Effector memory CD8-positive, alpha-beta T cell (primary cell): ENCODE data around the gene GNPNAT1.
A peak's percentile ranks its signal among the peaks of the same experiment; 100 is the strongest.

Source experiments
- ATAC-seq: fragments of 150-1000 bp; cut with Tn5 transposase; replicated peaks from 2 replicates; pipeline ENCODE4 v1.10.0; 2021; ENCODE audit warnings: mild to moderate bottlenecking, moderate library complexity
- DNase-seq, 3 experiments: peaks; one replicate each; pipeline ENCODE4 v3.0.0; 2021
- H3K27ac Mint-ChIP-seq, 2 donors: one replicate each; pipeline ENCODE4 v1.8.0; 2022; ENCODE audit warnings: mild to moderate bottlenecking in 2 of 2, mixed read lengths in 2 of 2, moderate library complexity in 2 of 2
- H3K27me3 Mint-ChIP-seq, 2 donors: one replicate each; pipeline ENCODE4 v1.8.0; 2022; ENCODE audit warnings: mixed read lengths in 2 of 2
- H3K36me3 Mint-ChIP-seq: one replicate; pipeline ENCODE4 v1.8.0; 2022; ENCODE audit warnings: mild to moderate bottlenecking, moderate library complexity, mixed read lengths; ENCODE audit not compliant: insufficient read depth
- H3K4me1 Mint-ChIP-seq, 2 donors: one replicate each; pipeline ENCODE4 v1.8.0; 2022; ENCODE audit warnings: low read depth in 2 of 2, mixed read lengths in 2 of 2
- H3K4me3 Mint-ChIP-seq, 2 donors: one replicate each; pipeline ENCODE4 v1.8.0; 2022; ENCODE audit warnings: mild to moderate bottlenecking in 2 of 2, mixed read lengths in 2 of 2, moderate library complexity in 2 of 2
- H3K9me3 Mint-ChIP-seq, 2 donors: one replicate each; pipeline ENCODE4 v1.8.0; 2022; ENCODE audit warnings: mixed read lengths in 2 of 2

Gene GNPNAT1

DNA sequence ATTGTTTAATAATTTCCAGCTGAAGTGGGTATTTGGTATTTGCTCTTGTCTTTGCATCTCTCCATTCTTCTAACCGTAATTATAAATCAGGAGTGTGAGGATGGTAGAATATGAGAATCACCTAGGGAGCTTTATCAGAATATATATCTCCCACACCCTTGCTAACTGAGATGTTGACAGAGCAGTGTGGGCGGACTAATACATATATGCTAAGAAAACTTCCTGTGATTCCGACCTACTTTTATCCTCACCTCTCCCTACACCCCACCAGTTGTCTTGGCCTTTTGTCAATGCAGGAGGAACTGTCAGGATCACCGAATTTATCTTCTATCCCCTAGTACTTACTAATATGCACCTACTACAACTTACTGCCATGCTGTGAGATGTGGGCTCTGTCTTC lies 14.7 kb upstream of the GNPNAT1 start:
- Mint-ChIP-seq H3K4me1 (peaks cover 6 to 8% of the 10 kb centered on the region in 2 donors), H3K27me3 (peaks cover 0 to 5% of the 10 kb centered on the region in 2 donors), H3K36me3 (no peaks in the 10 kb centered on the region), H3K4me3 (no peak overlapping the region), H3K27ac (no peak overlapping the region), H3K9me3 (no peaks in the 10 kb centered on the region)
- DNase-seq (no peak), ATAC-seq (no peak)

DNA sequence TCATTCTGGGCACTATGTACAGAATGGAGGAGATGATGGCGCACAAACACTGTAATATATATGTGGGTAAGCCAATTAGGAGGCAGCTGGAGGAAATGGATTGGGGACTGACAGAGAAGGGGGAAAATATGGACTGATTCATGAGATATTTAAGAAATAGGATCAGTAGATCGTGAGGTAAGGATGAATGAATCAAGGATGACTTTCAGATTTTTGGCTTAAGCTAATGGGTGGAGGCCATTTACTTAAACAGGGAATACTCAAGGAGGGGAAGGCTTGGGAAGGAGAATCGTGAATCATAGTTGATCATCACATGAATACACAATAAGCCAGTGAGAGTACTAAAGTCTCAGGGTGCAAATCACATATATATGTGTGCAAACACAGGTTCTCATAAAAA lies 11.2 kb upstream of the GNPNAT1 start:
- Mint-ChIP-seq H3K27ac (no peak overlapping the region), H3K9me3 (peaks cover 0 to 1% of the 10 kb centered on the region in 2 donors), H3K4me1 (peaks cover 8 to 9% of the 10 kb centered on the region in 2 donors), H3K4me3 (no peak overlapping the region), H3K36me3 (no peaks in the 10 kb centered on the region), H3K27me3 (peaks cover 0 to 5% of the 10 kb centered on the region in 2 donors)
- ATAC-seq (no peak), DNase-seq (no peak)

DNA sequence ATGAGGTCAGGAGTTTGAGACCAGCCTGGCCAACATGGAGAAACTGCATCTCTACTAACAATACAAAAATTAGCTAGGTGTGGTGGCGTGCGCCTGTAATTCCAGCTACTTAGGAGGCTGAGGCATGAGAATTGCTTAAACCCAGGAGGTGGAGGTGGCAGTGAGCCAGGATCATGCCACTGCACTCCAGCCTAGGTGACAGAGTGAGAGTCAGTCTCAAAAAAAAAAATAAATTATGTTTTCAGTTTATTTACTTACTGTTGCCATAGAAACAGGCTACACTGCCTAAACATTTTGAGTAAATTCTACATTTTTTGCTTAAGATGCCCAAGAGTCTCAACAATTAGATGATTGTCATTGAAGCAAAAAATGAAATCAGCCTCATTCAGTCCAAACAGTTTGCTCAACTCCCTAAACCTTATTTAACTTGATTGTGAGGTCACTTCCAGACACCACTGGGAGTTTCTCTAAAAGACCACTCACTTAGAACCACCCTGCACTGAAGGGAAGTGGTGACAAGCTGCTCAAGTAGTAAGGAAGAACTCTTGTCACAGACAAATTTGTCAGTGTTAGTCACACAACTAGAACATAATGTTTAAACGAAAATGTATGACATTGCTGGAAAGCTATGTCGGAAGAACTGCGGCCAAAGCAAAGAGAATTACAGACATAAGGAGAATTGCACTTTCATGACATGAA lies 9.8 kb upstream of the GNPNAT1 start:
- Mint-ChIP-seq H3K4me3 (no peak overlapping the region), H3K27ac (no peak overlapping the region), H3K4me1 (peaks cover 8 to 9% of the 10 kb centered on the region in 2 donors), H3K9me3 (peaks cover 0 to 3% of the 10 kb centered on the region in 2 donors), H3K36me3 (no peaks in the 10 kb centered on the region), H3K27me3 (peaks cover 0 to 5% of the 10 kb centered on the region in 2 donors)
- DNase-seq = no peak
- peak; percentile 74 for ATAC-seq

DNA sequence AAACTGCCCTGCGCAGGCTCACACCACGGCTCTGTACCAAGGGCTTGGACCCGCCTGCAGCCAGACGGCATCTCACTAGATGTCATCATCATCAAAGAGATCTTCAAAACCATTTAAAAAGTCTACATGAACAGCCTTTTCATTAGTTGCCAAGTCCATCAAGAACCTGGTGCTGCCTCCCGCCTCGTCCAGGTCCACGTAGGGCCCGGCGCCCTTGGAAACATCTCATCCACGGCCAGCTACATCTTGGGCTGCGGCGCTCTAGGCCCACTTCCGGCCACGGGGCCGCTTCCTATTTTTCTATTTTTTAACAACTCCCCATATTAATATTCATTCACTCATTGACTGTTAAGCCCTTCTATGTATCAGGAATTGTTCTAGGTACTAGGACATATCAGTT lies 7.4 kb upstream of the GNPNAT1 start:
- ATAC-seq = no peak
- Mint-ChIP-seq H3K4me3 (no peak overlapping the region), H3K4me1 (peaks cover 4 to 7% of the 10 kb centered on the region in 2 donors), H3K27me3 (peaks cover 0 to 5% of the 10 kb centered on the region in 2 donors), H3K36me3 (no peaks in the 10 kb centered on the region), H3K27ac (peak overlapping the region in 1 of 2 donors; percentile 22), H3K9me3 (peaks cover 0 to 3% of the 10 kb centered on the region in 2 donors)
- no peak for DNase-seq

DNA sequence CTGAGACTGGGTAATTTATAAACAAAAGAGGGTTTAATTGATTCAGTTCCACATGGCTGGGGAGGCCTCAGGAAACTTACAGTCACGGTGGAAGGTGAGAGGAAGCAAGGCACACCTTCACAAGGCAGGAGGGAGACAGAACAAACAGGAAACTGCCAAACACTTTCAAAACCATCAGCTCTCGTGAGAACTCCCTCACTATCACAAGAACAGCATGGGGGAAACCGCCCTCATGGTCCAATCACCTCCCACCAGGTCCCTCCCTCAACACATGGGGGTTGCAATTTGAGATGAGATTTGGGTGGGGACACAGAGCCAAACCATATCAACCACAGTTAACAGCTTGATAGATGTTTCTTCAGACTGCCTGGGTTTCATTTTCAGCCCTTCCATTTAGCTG lies 6.2 kb upstream of the GNPNAT1 start:
- H3K4me3 Mint-ChIP-seq = peak overlapping the region in 1 of 2 donors; percentile 10

DNA sequence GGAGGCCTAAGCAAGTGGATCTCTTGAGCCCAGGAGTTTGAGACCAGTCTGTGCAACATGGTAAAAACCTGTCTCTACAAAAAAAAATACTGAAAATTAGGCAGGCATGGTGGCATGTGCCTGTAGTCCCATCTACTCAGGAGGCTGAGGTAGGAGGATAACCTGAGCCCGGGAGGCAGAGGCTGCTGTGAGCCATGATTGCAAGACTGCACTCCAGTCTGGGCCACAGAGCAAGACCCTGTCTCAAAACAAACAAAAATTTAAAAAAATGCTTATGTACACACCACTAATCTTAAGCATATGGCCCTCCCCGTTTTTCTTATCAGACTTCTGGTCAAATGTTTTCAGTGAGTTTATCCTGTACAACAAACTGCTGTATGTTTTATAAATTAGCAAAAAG lies 1.7 kb upstream of the GNPNAT1 start:
- Mint-ChIP-seq H3K4me3 (no peak overlapping the region), H3K4me1 (peaks cover 26 to 35% of the 10 kb centered on the region in 2 donors), H3K9me3 (peaks cover 0 to 3% of the 10 kb centered on the region in 2 donors), H3K27me3 (no peaks in the 10 kb centered on the region), H3K36me3 (peaks cover 13% of the 10 kb centered on the region), H3K27ac (no peak overlapping the region)
- no peak for ATAC-seq
- no peak for DNase-seq

More for the DNA sequence above, 6.2 kb upstream of the GNPNAT1 start:
- ATAC-seq (peak; percentile 32), DNase-seq (no peak)
- Mint-ChIP-seq H3K27me3 (peaks cover 0 to 5% of the 10 kb centered on the region in 2 donors), H3K9me3 (peaks cover 0 to 3% of the 10 kb centered on the region in 2 donors), H3K36me3 (no peaks in the 10 kb centered on the region), H3K27ac (peak overlapping the region in 1 of 2 donors; percentile 22), H3K4me1 (peaks cover 4 to 7% of the 10 kb centered on the region in 2 donors)

DNA sequence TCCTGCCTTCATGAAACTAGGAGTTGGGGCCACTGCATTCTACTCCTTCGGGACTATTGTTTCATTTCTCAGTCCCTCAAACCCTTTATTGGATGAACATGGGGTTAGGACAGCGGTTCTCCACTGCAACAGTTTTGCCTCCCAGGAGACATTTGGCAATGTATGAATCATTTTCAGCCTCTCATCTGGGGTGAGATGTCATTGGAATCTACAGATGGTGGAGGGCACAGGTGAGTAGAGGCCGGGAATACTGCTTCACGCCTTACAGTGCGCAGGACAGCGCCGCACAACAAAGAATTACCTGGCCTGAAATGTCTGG lies 649 bp upstream of the GNPNAT1 start:
- Mint-ChIP-seq H3K27ac (peak overlapping the region; percentile 82 to 88), H3K36me3 (peaks cover 13% of the 10 kb centered on the region), H3K4me3 (peak overlapping the region; percentile 92 to 93), H3K4me1 (peaks cover 25 to 35% of the 10 kb centered on the region in 2 donors), H3K9me3 (no peaks in the 10 kb centered on the region), H3K27me3 (no peaks in the 10 kb centered on the region)
- ATAC-seq (no peak), DNase-seq (peak in 1 of 3 experiments; percentile 10)

DNA sequence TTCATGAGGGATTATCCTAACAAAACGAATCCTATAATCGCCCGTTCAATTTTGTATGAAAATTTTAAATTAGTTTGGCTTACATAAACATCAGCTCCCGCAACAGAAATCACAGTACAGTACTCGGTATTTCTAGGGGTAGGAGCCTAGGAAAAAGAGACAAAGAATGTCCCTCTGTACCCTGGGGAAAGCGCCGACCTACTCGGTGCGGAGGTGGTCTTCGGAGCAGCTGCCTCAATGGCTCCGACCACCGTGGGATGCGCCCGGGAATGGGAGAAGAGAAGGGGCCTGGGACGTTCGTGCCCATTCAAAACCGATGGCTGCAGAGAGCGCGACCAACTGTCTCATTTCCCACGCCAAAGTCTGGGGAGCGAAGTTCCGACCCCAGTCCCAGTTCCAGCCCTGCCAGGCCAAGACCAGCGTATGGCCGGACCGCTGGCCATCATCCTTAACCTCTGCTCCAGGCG lies 618 bp downstream of the GNPNAT1 start:
- no peaks in the 10 kb centered on the region for H3K9me3 Mint-ChIP-seq
- H3K27ac Mint-ChIP-seq = peak overlapping the region; percentile 82 to 88
- peaks cover 26 to 35% of the 10 kb centered on the region in 2 donors for H3K4me1 Mint-ChIP-seq
- H3K36me3 Mint-ChIP-seq = peaks cover 13% of the 10 kb centered on the region
- DNase-seq (no peak), ATAC-seq (no peak)
- H3K4me3 Mint-ChIP-seq = peak overlapping the region; percentile 92 to 93
- H3K27me3 Mint-ChIP-seq = no peaks in the 10 kb centered on the region

DNA sequence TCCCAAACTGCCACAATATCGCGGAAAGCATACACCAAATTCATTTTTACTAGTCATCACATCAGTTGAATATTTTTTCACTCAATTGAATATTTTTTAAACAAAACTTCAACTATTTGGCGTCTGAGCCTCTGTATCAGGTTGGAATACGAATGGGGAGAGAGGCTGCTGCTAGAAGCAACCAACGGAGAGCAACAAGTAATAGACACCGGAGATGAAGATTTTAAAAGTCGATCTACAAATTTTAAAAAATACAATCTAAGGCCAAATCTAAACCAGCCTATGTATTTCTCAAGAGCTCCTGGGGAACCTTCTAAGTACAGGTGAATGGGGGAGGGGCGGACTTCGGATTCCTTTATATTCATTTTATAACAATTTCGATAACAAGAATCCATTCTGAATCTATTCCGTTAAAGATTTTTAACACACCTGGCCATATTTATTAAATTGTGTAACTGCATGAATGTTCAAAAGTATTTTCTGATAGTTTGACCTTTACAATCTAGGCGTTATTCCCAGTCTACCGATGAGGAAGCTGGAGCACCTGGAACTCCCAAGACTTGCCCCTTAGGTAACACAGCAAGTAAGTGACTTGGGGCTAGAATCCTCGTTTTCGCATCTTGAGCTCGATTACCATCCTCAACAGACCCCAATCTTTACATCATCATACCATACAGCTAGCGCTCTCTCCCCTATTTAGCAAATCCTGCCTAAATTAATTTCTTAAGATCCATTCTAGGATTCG lies 1.2 kb downstream of the GNPNAT1 start:
- ATAC-seq (no peak), DNase-seq (no peak)
- Mint-ChIP-seq H3K27ac (peak overlapping the region; percentile 82 to 88), H3K4me1 (peaks cover 26 to 35% of the 10 kb centered on the region in 2 donors), H3K36me3 (peaks cover 13% of the 10 kb centered on the region), H3K9me3 (no peaks in the 10 kb centered on the region), H3K4me3 (peak overlapping the region; percentile 92 to 93), H3K27me3 (no peaks in the 10 kb centered on the region)

DNA sequence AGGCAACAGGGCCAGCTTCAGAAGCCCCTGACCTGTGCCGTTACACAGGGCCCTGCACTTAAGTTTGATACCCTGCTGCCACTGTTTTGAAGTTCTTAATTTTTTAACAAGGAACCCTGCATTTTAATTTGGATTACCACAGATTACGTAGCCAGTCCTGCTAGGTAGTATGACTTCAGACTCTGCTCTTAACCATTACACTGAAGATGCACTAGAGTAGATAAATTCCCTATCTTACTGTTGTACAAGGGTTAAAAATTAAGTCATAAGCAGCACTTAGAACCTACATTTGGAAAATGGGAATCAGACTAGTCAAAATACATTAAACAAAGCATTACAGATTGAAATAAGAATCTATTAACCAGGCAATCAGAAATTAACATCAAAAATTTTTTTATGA lies 2.3 kb downstream of the GNPNAT1 start:
- Mint-ChIP-seq H3K4me3 (no peak overlapping the region), H3K4me1 (peaks cover 26 to 35% of the 10 kb centered on the region in 2 donors), H3K27me3 (no peaks in the 10 kb centered on the region), H3K9me3 (no peaks in the 10 kb centered on the region), H3K27ac (no peak overlapping the region), H3K36me3 (peaks cover 13% of the 10 kb centered on the region)
- ATAC-seq = no peak
- no peak for DNase-seq

DNA sequence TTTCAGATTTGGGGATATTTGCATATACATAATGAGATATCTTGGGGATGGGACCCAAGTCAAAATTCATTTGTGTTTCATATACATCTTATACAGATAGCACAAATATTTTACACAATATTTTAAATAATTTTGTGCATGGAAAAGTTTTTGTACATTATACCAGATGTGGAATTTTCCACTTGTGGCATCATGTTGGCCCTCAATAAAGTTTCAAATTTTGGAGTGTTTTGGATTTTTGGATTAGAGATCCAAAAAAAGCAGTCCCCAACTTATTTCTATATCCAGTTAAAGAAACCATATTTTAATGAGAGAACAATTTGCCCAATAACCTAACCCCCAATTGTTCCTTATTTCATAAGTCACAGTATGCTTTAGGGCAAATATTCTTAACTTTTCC lies 4.5 kb downstream of the GNPNAT1 start:
- ATAC-seq (no peak), DNase-seq (no peak)
- no peak overlapping the region for H3K27ac Mint-ChIP-seq
- peaks cover 13% of the 10 kb centered on the region for H3K36me3 Mint-ChIP-seq
- no peaks in the 10 kb centered on the region for H3K9me3 Mint-ChIP-seq
- H3K4me1 Mint-ChIP-seq = peaks cover 22 to 28% of the 10 kb centered on the region in 2 donors
- H3K27me3 Mint-ChIP-seq = no peaks in the 10 kb centered on the region
- H3K4me3 Mint-ChIP-seq = no peak overlapping the region

DNA sequence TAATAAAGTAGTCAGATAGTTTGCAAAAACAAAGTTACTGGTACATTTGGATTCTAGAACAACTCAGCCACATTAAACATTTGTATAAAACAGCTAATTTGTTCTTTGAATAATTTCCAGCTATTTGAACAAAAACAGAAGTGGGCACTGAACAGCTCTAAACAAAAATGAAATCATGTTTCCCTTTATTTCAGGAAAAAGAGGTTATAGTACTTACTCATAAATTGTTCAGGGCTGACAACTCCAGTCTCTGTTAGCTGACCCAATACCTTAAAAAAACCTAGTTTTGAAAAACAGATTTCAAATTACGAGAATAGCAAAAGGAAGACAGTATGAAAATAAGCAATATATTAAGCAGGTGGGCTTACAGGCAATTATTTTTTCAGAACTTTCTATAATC lies 8.2 kb downstream of the GNPNAT1 start:
- Mint-ChIP-seq H3K36me3 (peaks cover 14% of the 10 kb centered on the region), H3K27ac (peak overlapping the region in 1 of 2 donors; percentile 69), H3K9me3 (no peaks in the 10 kb centered on the region), H3K4me3 (no peak overlapping the region), H3K27me3 (no peaks in the 10 kb centered on the region), H3K4me1 (peaks cover 3 to 4% of the 10 kb centered on the region in 2 donors)
- ATAC-seq = no peak
- no peak for DNase-seq

DNA sequence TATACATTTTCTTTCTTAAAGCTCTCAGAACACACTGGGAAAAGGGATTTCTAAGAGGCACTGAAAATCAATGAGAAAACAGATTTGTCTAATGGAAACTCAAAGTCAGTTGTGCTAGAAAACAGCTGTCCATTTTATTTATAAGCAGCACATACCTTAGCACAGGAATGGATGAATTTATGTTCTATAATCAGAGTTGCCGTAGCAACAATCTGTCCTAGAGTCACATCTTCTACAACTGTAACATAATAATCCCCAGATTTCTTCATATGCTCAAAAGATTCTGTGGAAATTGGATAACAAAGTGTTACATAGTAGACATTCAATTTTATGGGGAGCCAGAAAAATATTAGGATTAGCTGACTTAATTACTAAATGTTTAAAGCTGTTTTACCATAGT lies 9.8 kb downstream of the GNPNAT1 start:
- no peak overlapping the region for H3K27ac Mint-ChIP-seq
- DNase-seq (no peak), ATAC-seq (no peak)
- no peaks in the 10 kb centered on the region for H3K9me3 Mint-ChIP-seq
- no peaks in the 10 kb centered on the region for H3K4me1 Mint-ChIP-seq
- H3K36me3 Mint-ChIP-seq = peaks cover 24% of the 10 kb centered on the region
- no peaks in the 10 kb centered on the region for H3K27me3 Mint-ChIP-seq
- no peak overlapping the region for H3K4me3 Mint-ChIP-seq

DNA sequence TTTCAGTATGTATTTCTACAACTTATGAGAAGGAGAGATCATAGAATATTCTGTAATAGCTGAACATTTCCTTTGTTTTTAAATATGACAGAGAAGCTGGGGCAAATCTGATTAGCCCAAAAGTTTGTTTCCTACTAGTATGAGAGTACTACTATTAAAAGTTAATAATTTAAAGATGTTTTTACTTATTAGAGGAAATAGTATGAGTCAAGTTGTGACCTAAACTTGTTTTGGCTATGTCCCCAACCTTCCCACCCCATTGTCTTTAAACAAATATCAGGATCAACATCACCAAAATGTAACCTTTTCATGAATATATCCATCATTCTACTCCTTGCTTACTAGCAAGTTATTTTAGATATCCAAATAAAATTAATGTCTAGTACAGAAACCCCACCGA lies 10.5 kb downstream of the GNPNAT1 start:
- H3K27ac Mint-ChIP-seq = peak overlapping the region in 1 of 2 donors; percentile 67
- H3K4me1 Mint-ChIP-seq = no peaks in the 10 kb centered on the region
- no peak overlapping the region for H3K4me3 Mint-ChIP-seq
- H3K27me3 Mint-ChIP-seq = no peaks in the 10 kb centered on the region
- no peak for DNase-seq
- no peaks in the 10 kb centered on the region for H3K9me3 Mint-ChIP-seq
- ATAC-seq = no peak
- peaks cover 31% of the 10 kb centered on the region for H3K36me3 Mint-ChIP-seq
